ENCODE results near the gene IL13RA2.

The IL13RA2 gene

GRCh38 chrX:115023139-115023538, 5.7 kb upstream of the IL13RA2 start:
- Histone ChIP-seq H3K4me3 (no peak overlapping the region), H3K27ac (no peak overlapping the region), H3K36me3 (no peaks in the 10 kb centered on the region), H3K4me1 (no peaks in the 10 kb centered on the region), H3K9me3 (no peaks in the 10 kb centered on the region), H3K27me3 (no peaks in the 10 kb centered on the region)
- no peak for TF ChIP-seq CTCF (IDR thresholded peaks at IDR 0.05)
- intact Hi-C loops (cut with DNase I; ENCODE audit: low total_unique reads), result no loop called here
- no peak for DNase-seq

- no peaks in the 10 kb centered on the region for H3K27me3 ChIP-seq
- H3K4me1 ChIP-seq, result no peaks in the 10 kb centered on the region
- H3K36me3 ChIP-seq, result no peaks in the 10 kb centered on the region
- H3K27ac ChIP-seq, result no peak overlapping the region
- intact Hi-C loops (cut with DNase I; ENCODE audit: low total_unique reads), result no loop called here
- TF ChIP-seq CTCF (IDR thresholded peaks at IDR 0.05), result no peak
- no peak for DNase-seq
- no peak overlapping the region for H3K4me3 ChIP-seq
- no peaks in the 10 kb centered on the region for H3K9me3 ChIP-seq
Measured at GRCh38 chrX:115021121-115021520, 3.7 kb upstream of the IL13RA2 start.

DNA sequence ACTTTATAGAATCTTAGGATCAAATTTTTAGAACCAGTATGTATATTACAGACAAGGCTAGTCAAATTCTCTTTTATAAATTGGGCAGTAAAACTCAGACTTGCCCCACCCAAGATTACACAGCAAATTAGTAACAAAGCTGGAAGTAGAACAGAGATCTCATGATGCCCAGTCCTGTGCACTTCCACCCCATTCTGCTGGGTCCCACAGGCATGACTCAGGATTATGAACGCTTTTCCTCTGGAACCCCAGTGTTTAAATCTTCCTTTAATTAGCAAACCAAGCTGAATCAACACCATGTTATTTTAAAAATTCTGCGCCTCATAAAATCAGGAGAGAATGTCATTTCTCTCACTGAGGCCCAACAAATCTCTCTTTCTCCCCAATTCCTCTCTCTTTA, 1.5 kb upstream of the IL13RA2 start:
- no peak for TF ChIP-seq CTCF (IDR thresholded peaks at IDR 0.05)
- intact Hi-C loops (cut with DNase I; ENCODE audit: low total_unique reads), result no loop called here
- H3K27ac ChIP-seq, result no peak overlapping the region
- no peak for DNase-seq
- H3K27me3 ChIP-seq, result no peaks in the 10 kb centered on the region
- H3K4me3 ChIP-seq, result no peak overlapping the region
- H3K4me1 ChIP-seq, result no peaks in the 10 kb centered on the region
- no peaks in the 10 kb centered on the region for H3K36me3 ChIP-seq
- H3K9me3 ChIP-seq, result no peaks in the 10 kb centered on the region

GRCh38 chrX:115018040-115018647, 728 bp upstream of the IL13RA2 start:
- H3K27ac ChIP-seq, result no peak overlapping the region
- TF ChIP-seq CTCF (IDR thresholded peaks at IDR 0.05), result no peak
- DNase-seq, result no peak
- no peaks in the 10 kb centered on the region for H3K27me3 ChIP-seq
- intact Hi-C loops (cut with DNase I; ENCODE audit: low total_unique reads), result no loop called here
- H3K9me3 ChIP-seq, result no peaks in the 10 kb centered on the region
- no peaks in the 10 kb centered on the region for H3K4me1 ChIP-seq
- H3K36me3 ChIP-seq, result no peaks in the 10 kb centered on the region
- no peak overlapping the region for H3K4me3 ChIP-seq

GRCh38 chrX:115013705-115014104, 3.7 kb downstream of the IL13RA2 start:
- H3K36me3 ChIP-seq, result no peaks in the 10 kb centered on the region
- H3K27me3 ChIP-seq, result no peaks in the 10 kb centered on the region
- H3K27ac ChIP-seq, result no peak overlapping the region
- no peak for DNase-seq
- H3K4me3 ChIP-seq, result no peak overlapping the region
- no peaks in the 10 kb centered on the region for H3K4me1 ChIP-seq
- no peaks in the 10 kb centered on the region for H3K9me3 ChIP-seq
- TF ChIP-seq CTCF (IDR thresholded peaks at IDR 0.05), result no peak
- intact Hi-C loops (cut with DNase I; ENCODE audit: low total_unique reads), result no loop called here

DNA sequence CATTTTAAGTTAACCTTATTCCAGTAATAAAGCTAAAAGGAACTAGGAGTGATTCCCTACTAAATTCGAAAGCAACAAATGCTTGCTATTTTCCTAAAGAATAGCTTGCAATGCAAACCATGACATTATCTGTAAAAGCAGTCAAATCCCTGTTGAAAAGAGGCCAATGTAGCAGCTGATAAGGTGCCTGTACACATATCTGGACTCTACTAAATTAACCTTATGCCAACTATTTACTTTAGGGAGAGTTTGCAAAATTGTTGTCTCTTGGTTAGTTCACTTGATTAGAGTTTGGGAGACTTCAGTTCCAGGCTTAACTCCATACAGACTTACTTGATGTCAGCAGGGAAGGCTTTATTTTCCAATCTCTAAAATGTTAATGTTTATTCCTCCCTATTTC, 6.0 kb downstream of the IL13RA2 start:
- no peak overlapping the region for H3K27ac ChIP-seq
- H3K27me3 ChIP-seq, result no peaks in the 10 kb centered on the region
- H3K4me3 ChIP-seq, result no peak overlapping the region
- no peaks in the 10 kb centered on the region for H3K36me3 ChIP-seq
- DNase-seq, result no peak
- TF ChIP-seq CTCF (IDR thresholded peaks at IDR 0.05), result no peak
- no peaks in the 10 kb centered on the region for H3K4me1 ChIP-seq
- H3K9me3 ChIP-seq, result no peaks in the 10 kb centered on the region
- intact Hi-C loops (cut with DNase I; ENCODE audit: low total_unique reads), result no loop called here
